BJ (cell line): ENCODE data around the gene CFDP1. TPM values are rescaled to one million over a fixed set of nuclear protein-coding genes. Genes with fewer than 3 reads are reported as not detected.

Experiments
- CTCF ChIA-PET: fragments of 350-600 bp; formaldehyde crosslinking; extraction: SDS; loops from one replicate; lab custom pipeline; 2021; ENCODE audit warnings: antibody characterized with exemption, inconsistent platforms; lab: Yijun Ruan, JAX
- POLR2A ChIA-PET: fragments of 300-600 bp; sonication (Branson Sonifier 250); formaldehyde crosslinking; extraction: SDS; loops from one replicate; lab custom pipeline; 2021; ENCODE audit warnings: antibody characterized with exemption; lab: Charles Lee
- DNase-seq: peaks from one replicate; pipeline ENCODE4 v3.0.0-alpha.2; 2011; ENCODE audit warnings: low read depth
- H3K27me3 ChIP-seq: 2 replicates; pipeline ENCODE4 v1.6.0; 2011; ENCODE audit warnings: low read length; ENCODE audit not compliant: control insufficient read depth, insufficient read depth
- H3K36me3 ChIP-seq: 2 replicates; pipeline ENCODE4 v1.5.1; 2011; ENCODE audit warnings: low read length; ENCODE audit not compliant: control insufficient read depth, insufficient read depth
- H3K4me3 ChIP-seq: 2 replicates; pipeline ENCODE4 v1.5.1; 2011; ENCODE audit warnings: low read depth, mild to moderate bottlenecking, control low read depth, low read length
- polyA plus RNA-seq: library from polyadenylated mRNA; depleted of rRNA; stranded (reverse); fragments of >200 nt; gene quantifications from 2 replicates; pipeline ENCODE4 v1.2.3, GENCODE V29; 2011
- TF ChIP-seq, protein P1 (sequence below): IDR thresholded peaks from 2 replicates; pipeline ENCODE4 v1.5.1; 2011; ENCODE audit warnings: low read depth, mild to moderate bottlenecking, control low read depth, inconsistent platforms, low read length, moderate library complexity; ENCODE audit not compliant: insufficient read depth

CFDP1 gene
- polyA plus RNA-seq, 1 experiment, result 10.9 TPM

DNA sequence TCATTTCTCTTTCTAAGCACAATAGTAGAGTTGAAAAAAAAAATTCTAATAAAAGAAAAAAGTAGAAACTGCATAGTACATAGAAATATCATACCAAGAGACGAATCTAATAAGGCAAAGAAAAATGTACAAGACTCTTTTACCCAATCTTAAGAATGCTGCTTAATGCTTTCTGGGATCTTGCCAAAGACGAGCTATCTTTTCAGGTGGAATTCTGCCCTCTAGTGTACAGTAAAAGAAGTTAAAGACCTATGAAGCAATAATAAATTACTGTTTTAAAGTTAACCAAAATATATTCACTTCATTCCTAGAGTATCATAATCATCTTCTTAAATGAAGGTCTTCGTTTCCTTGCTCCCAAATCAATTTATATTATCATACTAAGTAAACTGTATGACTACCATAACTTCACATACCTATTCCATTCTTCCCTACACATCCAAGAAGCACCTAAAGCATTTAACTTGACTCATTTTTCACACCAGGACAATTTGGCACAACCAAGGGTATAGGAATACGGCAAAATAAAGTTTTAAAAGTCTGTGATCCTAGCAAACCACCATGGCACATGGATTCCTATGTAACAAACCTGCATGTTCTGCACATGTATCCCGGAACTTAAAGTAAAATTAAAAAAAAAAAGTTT is 47.7 kb downstream of the CFDP1 start:
- Histone ChIP-seq H3K4me3 (no peak overlapping the region), H3K36me3 (no peaks in the 10 kb centered on the region), H3K27me3 (no peaks in the 10 kb centered on the region)
- DNase-seq, result no peak
- ChIA-PET CTCF (interaction anchor here (0.6 to 3.3 kb wide), 11 partner anchors 9 to 186 kb away, joined by 3 to 28 read pairs (median 4); no protein-coding TSS in a partner anchor), POLR2A (no interaction called here)
- TF ChIP-seq, protein P1, sequence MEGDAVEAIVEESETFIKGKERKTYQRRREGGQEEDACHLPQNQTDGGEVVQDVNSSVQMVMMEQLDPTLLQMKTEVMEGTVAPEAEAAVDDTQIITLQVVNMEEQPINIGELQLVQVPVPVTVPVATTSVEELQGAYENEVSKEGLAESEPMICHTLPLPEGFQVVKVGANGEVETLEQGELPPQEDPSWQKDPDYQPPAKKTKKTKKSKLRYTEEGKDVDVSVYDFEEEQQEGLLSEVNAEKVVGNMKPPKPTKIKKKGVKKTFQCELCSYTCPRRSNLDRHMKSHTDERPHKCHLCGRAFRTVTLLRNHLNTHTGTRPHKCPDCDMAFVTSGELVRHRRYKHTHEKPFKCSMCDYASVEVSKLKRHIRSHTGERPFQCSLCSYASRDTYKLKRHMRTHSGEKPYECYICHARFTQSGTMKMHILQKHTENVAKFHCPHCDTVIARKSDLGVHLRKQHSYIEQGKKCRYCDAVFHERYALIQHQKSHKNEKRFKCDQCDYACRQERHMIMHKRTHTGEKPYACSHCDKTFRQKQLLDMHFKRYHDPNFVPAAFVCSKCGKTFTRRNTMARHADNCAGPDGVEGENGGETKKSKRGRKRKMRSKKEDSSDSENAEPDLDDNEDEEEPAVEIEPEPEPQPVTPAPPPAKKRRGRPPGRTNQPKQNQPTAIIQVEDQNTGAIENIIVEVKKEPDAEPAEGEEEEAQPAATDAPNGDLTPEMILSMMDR, result peak; percentile 41; the same call in 1 of the 2 replicates

DNA sequence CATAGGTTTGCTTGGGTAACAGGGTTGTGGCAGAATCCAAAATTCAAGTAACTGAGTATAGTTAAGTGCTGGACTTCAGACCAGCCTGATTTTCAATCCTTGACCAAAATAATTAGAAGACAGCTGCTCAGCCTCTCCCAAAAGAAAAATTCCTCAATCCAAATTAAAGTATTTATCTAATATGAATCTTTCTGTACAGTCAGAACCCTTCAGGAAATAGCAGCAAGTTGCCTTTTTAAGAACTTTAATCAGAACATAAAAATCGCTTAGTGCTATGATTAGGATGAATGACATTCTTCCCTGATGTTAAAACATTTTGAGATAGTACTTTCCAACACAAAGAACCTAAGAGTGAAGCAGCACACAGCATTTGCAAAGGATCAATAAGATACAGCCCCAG is 50.2 kb downstream of the CFDP1 start:
- TF ChIP-seq, protein P1, result no peak
- CTCF ChIA-PET, result interaction anchor here (1.1 to 2.7 kb wide), 3 partner anchors 149 to 184 kb away, joined by 4 to 14 read pairs (median 9); no protein-coding TSS in a partner anchor
- Histone ChIP-seq H3K27me3 (no peaks in the 10 kb centered on the region), H3K4me3 (no peak overlapping the region), H3K36me3 (no peaks in the 10 kb centered on the region)
- POLR2A ChIA-PET, result no interaction called here
- no peak for DNase-seq

DNA sequence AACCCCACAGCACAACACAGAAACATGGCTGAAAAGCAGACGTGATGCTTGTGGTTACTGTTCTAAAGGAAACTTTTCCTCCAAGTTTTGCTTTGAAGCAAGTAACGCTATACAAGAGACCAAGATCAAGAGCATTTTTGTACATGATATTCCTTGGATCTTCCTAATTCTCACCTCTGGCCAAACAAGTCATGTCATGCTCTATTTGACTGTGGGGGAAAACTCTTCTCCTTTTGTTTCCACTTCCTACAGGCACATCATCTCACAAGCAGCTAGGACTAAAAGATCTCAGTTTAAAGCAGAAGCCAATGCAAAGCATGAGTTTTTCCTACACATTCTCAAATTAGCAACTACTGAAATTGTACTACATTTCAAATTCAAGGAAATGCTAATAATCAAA is 50.7 kb downstream of the CFDP1 start:
- POLR2A ChIA-PET, result no interaction called here

DNA sequence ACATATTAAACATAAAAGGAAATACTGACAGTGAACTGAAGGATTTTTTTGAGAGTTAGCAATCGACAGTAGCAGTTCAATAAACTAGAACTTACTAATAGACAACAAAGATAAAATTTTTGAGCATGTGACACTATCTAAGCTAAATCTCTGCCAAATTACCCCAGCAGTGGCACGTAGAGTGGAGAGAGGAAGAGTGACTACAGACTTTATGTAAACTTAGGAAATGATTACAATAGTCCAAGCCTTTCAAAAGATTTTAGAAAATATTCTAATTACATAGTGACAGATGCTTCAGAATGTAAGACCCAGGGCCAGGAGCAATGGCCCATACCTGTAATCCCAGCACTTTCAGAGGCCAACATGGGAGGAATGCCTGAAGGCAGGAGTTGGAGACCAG is 52.4 kb downstream of the CFDP1 start:
- ChIA-PET POLR2A (interaction anchor here (0.6 kb wide), 2 partner anchors 137 to 811 kb away, joined by 3 to 4 read pairs; no protein-coding TSS in a partner anchor), CTCF (interaction anchor here (1.2 to 3.6 kb wide), 5 partner anchors 10 to 182 kb away, joined by 3 to 21 read pairs (median 3); no protein-coding TSS in a partner anchor)
- DNase-seq, result no peak

More for the DNA sequence above, 50.7 kb downstream of the CFDP1 start:
- CTCF ChIA-PET, result interaction anchor here (2.3 to 2.7 kb wide), 2 partner anchors 149 to 183 kb away, joined by 9 to 14 read pairs; no protein-coding TSS in a partner anchor
- H3K36me3 ChIP-seq, result no peaks in the 10 kb centered on the region
- no peaks in the 10 kb centered on the region for H3K27me3 ChIP-seq
- DNase-seq, result no peak
- TF ChIP-seq, protein P1, result no peak
- H3K4me3 ChIP-seq, result no peak overlapping the region

More for the DNA sequence above, 52.4 kb downstream of the CFDP1 start:
- Histone ChIP-seq H3K4me3 (no peak overlapping the region), H3K27me3 (no peaks in the 10 kb centered on the region), H3K36me3 (no peaks in the 10 kb centered on the region)
- TF ChIP-seq, protein P1, result no peak
